Hair follicle dermal papilla cell (primary cell): Measurements from ENCODE around the gene AFM. TPM values are rescaled to one million over a fixed set of nuclear protein-coding genes. Genes with fewer than 3 reads are reported as not detected.

Source experiments
- small RNA-seq: library from RNA; depleted of rRNA; stranded (forward); fragments of <200 nt; gene quantifications from one replicate; pipeline ENCODE3, GENCODE V24; 2012
- total RNA-seq: library from RNA; depleted of rRNA; stranded (reverse); fragments of >200 nt; gene quantifications from 2 replicates; pipeline ENCODE4 v1.2.3, GENCODE V29; 2012

The AFM gene
- total RNA-seq, result not detected in 2 replicates

DNA sequence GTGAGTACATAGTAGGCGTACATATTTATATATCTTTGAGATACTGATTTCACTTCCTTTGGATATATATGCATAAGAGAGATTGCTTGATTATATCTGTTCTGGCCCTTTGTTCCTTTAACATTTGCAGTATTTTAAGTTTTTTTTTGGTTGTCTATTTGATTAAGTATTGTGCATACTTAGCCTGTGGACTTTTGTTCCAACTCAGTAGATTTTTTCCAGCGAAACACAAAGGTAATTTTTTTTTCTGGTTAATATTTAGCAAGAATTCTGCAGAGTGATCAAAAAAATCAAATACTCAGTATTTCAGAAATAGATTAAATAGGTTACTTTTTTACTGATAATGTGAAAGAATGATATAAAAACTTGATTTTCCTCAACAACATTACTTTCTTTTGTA lies at the start of gene AFM:
Gene AFM, plus strand, starts transcription at position 388 of the 400 bp plus-strand sequence. CDS start 31 bp downstream, outside the sequence.

GRCh38 chr4:73435984-73436383 lies 45.6 kb upstream of the AFM start, which contains the start of gene AFP:
Gene AFP (plus strand): TSS chr4:73436221. CDS start chr4:73436263, 42 bp downstream.

Small RNA genes within 50 kb of the gene (small RNA-seq; reads per million reads assigned to genes)
- gene AC074250.1, result not detected

Other genes with a start within 250 kb of the AFM start
- gene ANKRD17, start 222.9 kb upstream of the AFM start, total RNA-seq, result 63.6 and 73.5 TPM in 2 replicates
- gene ALB, start 77.5 kb upstream of the AFM start, total RNA-seq, result not detected in 2 replicates
- gene AFP, start 45.5 kb upstream of the AFM start, total RNA-seq, result 0.16 TPM in 1 of 2 replicates, not detected in the other
- under 0.01 and 0.16 TPM in 2 replicates for gene RASSF6, start 138.7 kb downstream of the AFM start, total RNA-seq